ENCODE results near the gene ALPK3.
"Not testable (repeated sequence)": the region's sequence is repeated elsewhere in the genome, so short reads cannot be mapped to it uniquely, and the experiment has no call there.

ALPK3 gene

DNA sequence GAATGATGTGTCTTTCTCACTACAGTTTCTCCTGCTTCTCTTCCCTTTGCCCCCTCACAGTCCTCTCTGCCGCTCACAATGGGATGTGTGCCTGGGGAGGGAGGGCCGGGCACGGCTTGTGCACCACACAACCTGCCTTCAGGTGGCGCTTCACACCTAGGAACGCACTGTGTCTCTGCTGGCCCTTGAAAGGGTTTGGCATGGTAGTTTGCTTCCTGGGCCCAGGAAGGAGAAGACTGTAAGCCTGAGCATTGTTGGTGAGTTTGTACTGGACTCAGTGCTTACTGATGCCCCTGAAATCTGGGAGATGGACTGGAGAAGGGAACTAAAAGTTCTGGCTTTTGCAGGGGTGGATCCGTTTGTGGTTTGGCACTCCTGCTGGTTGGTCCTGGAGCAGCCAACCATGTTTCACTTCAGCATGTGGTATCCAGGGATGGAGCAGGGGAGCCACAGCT, 9.2 kb downstream of the ALPK3 start:
- DNase-seq = no peak

DNA sequence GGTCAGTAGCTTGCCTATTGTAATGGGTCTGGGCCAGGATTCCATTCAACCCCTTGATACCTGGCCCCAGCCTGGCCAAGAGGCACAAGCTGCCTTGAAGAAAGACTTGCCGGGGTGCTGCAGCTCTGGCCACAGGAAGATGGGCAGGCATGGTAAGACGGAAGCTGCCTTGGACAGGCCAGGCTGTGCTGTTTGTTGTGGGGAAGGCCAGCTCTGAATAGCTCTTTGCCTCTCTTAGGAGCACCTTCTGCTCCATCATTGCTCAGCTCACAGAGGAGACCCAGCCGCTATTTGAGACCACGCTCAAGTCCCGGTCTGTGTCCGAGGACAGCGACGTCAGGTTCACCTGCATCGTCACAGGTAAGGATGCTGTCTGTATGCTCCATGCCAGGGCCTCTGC, 10.1 kb downstream of the ALPK3 start:
- no peak for DNase-seq

DNA sequence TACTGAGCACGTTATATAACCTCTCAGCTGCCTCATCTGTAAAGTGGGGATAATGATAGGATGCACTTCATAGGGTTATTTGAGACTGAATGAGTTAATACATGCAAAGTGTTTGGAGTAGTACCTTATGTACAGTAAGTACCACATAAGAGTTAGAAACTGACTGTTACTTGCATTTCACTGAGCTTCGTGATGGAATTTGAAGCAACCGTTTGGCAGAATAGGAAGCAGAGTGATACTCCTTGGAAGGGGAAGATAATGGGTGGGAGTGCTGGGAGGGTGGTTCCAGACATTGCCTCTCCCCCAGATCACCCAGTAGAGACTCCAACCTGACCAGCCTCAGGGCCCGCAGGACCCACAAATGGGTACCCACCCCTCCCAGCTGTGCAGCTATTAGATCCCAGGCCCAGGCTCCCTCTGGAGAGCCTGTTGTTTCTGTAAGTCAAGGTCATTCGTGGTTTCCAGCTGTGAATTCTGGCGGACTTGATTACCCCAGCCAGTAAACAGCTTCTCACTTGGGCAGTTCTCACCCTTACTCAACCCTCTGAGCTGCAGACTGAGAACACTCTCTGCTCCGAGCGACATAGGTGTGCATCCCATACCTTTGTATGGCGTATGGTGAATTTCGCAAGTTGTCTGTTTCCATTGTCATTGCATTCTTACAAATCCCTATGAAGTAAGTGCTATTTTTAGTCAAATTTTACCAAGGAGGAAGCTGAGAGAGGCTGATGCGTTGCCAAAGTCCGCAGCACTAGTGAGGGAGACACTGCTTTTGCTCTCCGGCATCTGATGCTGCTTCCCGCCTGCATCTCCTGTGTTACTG, 11.1 kb downstream of the ALPK3 start:
- DNase-seq = no peak

GRCh38 chr15:84829428-84829827, 12.3 kb downstream of the ALPK3 start:
- no peak for DNase-seq

GRCh38 chr15:84830036-84830435, 12.9 kb downstream of the ALPK3 start:
- no peak for DNase-seq

DNA sequence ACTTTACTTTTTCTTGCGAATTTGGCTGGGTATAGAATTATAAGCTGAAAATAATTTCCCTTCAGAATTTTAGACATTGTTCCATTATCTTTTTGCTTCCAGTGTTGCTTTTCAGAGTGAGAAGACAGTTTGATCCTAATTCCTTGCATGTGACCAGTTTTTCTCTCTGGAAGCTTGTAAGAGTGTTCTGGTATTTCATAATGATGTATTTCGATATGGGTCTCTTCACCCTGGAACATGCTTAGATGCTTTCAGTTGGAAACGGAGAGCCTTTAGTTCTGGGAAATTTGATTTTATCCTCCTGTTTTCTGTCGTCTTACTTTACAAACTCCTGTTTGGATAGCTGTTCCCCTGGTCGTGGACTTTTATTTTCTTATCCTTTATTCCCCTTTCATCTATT, 13.9 kb downstream of the ALPK3 start:
- DNase-seq = no peak

DNA sequence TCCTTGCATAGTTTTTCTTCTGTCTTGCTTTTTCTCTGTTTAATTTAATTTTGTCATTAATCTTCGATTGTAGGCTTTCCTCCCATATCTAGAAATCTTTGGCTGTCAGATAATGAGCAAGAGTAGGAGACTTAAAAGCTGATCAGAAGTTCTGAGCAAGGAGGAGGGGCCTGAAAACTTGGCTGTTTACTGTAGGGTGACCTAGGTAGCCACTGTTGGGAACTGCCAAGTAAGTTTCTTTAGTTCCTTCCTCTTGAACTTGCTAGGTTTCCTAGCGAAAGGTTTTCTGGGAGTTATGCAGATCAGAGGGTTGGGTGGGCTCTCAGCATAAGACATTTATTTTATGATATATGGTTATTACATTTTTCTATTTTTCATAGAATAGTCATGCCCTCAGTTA, 14.5 kb downstream of the ALPK3 start:
- no peak for DNase-seq

DNA sequence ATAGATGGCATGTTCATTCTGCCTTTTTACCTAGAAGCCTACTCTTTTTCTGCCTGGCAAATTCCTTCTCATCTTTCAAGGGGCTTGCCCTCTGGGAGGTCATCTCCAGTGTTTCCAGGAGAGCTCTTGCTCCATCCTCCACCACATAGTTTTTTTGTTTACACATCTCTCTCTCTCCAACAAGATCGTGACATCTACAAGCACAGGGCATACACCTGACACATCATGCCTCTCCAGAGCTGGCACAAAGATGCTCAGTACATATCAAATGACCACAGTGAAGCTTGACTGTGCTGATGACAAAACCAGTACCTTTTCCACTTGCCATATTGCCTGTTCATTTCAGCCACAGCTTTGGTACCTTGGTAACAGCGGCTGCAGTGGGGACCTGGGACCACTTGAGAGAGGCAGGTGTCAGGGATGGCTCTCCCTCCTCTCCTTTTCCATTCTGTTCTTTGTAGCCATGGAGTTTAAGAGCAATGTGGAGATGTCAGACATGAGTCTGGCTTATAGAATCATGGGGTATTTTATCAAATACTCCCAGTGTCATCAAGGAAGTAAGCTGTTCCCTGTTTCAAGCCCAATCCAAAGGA, 15.4 kb downstream of the ALPK3 start:
- DNase-seq = no peak

DNA sequence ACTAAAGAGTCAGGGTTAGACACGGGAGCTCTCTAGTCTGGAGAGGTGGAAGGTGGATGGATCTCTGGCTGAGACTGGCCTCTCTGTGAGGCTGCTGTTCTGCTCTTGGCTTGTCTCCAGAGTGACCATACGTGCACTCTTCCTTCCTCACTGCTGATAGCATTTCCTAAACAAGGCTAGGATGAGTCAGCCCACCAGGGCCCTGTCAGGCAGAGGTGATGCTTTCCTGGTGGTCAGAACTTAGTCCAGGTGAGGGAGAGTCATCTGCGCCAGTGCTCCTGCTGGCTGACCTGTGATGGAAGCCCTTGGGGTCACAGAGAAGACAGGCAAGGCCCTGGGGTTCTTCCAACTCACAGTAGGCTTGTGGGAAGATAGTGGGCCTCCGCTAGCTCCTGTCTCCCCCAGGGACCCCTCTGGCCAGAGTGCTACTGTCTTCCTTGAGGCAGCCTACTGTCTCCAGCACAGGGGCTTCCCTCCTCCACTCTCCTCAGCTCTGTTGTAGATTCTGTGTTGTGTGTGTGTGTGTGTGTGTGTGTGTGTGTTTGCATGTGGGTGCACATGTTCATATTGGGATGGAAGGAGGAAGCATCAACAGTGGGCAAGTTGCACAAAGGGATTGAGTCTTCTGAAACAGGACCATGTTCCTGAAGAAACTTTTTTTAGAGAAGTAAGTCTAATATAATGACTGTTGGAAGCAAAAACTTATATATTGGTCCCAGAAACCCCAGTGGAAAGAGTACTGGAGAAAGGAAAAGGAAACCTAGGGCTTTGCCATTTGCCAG, 16.5 kb downstream of the ALPK3 start:
- DNase-seq = no peak

GRCh38 chr15:84834229-84834955, 17.2 kb downstream of the ALPK3 start:
- DNase-seq = no peak

GRCh38 chr15:84834969-84835368, 17.8 kb downstream of the ALPK3 start:
- no peak for DNase-seq

DNA sequence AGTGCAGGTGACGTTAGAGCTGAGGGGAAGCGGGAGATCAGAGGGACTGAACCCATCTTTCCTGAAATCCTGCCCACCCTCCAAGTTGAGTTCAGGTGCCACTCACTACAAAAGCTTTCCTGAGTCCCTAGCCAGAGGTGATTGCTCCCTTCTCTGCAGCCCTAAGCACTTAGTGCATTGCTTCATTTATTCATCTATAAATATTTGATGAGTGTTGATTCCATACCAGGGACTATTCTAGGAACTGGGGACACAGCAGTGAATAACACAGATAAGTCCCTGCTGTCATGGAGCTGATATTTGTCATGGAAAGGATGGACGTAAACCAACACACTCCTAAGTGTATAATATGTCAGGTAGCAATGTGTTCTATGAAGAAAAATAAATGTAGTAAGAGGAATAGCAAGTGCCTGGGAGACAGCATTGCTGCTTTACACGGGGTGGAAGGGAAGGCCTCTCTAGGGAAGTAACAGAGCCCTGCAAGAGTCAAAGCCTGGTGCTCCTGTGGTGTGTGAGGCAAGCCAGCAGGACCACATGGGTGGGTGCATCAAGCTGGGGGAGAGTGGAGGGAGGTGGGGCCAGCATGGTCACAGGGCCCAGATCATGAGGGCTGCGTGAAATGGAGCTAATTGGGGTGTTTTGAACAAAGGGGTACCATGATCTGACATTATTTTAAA, 18.6 kb downstream of the ALPK3 start:
- no peak for DNase-seq

- DNase-seq = no peak
Observed at GRCh38 chr15:84836844-84837243, 19.7 kb downstream of the ALPK3 start.

- no peak for DNase-seq
Observed at GRCh38 chr15:84839714-84840113, 22.6 kb downstream of the ALPK3 start.

GRCh38 chr15:84840255-84840654, 23.1 kb downstream of the ALPK3 start:
- no peak for DNase-seq

DNA sequence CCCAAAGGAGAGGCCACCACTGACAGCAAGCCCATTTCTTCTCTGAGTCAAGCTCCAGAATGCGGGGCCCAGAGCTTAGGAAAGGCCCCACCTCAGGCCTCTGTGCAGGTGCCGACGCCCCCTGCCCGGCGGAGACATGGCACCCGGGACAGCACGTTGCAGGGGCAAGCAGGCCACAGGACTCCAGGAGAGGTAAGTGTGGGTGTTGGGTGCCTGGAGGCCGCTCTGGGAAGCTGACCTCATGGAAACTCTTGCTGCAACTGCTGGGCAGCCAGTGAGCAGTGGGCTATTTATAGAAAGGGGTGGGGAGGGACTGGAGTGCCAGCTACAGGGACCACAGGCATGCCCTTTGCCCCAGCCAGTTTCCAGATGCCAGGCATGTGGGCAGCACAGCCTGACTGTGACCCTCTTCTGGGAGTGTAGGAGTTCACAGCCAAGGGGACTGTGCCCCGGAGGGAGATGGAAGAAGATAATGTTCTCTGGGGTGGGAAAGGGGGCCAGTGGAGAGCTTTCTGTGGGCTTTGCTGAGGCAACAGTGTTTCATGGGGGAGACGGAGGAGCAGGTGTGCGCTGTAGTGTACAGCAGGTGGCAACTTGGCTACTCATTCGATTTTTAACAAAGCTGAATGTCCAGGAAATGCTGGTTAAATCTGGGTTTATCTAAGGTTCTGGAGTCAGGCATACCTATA, 23.7 kb downstream of the ALPK3 start:
- no peak for DNase-seq

GRCh38 chr15:84842781-84843180, 25.6 kb downstream of the ALPK3 start:
- DNase-seq = no peak

- DNase-seq = no peak
Observed at GRCh38 chr15:84844964-84845363, 27.8 kb downstream of the ALPK3 start.

GRCh38 chr15:84845631-84846030, 28.5 kb downstream of the ALPK3 start:
- not testable (repeated sequence) for DNase-seq

DNA sequence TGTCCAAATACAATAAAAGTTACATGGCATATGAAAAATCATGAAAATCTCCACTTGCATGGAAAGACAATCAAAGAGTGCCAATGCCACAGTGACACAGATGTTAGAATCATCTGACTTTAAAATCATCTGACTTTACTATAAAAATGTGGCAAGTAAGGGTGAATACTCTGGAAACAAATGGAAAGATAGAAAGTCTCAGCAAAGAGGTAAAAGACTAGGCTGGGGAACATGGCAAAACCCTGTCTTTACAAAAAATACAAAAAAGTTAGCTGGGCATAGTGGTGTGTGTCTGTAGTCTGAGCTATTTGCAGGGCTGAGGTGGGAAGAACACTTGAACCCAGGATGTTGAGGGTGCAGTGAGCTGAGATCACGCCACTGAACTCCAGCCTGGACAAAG, 29.1 kb downstream of the ALPK3 start:
- DNase-seq = no peak

GRCh38 chr15:84847382-84847781, 30.2 kb downstream of the ALPK3 start:
- no peak for DNase-seq

DNA sequence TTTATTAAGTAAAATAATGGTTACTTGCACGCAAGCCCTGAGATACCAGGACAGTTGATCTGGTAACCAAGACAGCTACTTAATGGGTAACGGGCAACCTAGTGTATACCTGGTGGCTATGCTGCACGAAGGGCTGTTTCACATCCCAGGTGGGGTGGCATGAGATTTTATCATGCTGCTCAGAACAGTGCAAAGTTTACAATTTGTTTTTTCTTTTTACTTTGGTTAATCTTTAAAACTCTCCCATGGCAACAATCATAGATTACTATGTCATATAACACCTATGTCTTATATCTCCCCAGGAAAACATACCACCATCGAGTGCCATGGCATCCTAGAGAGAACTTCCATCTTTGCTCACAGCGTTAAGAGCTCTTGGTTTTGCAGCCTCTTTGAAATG, 35.1 kb downstream of the ALPK3 start:
- no peak for DNase-seq

Measured in NCI-H526 treated with DMSO at 0.1 percent for 48 hours (cell line).